K562 (cell line): Measurements from ENCODE around the gene MFSD11. TPM values are rescaled to one million over a fixed set of nuclear protein-coding genes. Genes with fewer than 3 reads are reported as not detected.

Experiments used
- CXXC5 ChIP-seq: fragments of 250-450 bp; sonication (Bioruptor Pico); IDR thresholded peaks from 2 replicates; pipeline ENCODE4 v1.8.0; 2022; ENCODE audit warnings: inconsistent platforms, mild to moderate bottlenecking, moderate library complexity
- HCFC1 ChIP-seq: IDR thresholded peaks from 2 replicates; pipeline ENCODE4 v1.6.1; 2012; ENCODE audit warnings: low read depth, low read length, improper control_type of control experiment
- HINFP ChIP-seq: fragments of 450-650 bp; conservative IDR thresholded peaks from 2 replicates; pipeline ENCODE4 v1.6.1; 2016; ENCODE audit warnings: missing genetic modification characterization, low read depth, mild to moderate bottlenecking, control low read depth, missing compliant biosample characterization
- L3MBTL2 ChIP-seq: fragments of 450-650 bp; IDR thresholded peaks from 2 replicates; pipeline ENCODE4 v1.6.1; 2016; ENCODE audit warnings: mild to moderate bottlenecking, moderate library complexity
- MEIS2 ChIP-seq: fragments of 450-650 bp; IDR thresholded peaks from 2 replicates; pipeline ENCODE4 v1.6.1; 2014; ENCODE audit warnings: mild to moderate bottlenecking; ENCODE audit not compliant: partially characterized antibody
- PTBP1 ChIP-seq: fragments of 200-400 bp; formaldehyde crosslinking; IDR thresholded peaks from 2 replicates; pipeline ENCODE4 v1.6.1; 2017; ENCODE audit warnings: low read depth, low read length
- REST ChIP-seq, 2 experiments: fragments of 450-650 bp; formaldehyde crosslinking in 1 of 2; IDR thresholded peaks; 2 replicates each; pipeline versions ENCODE4 v1.4.0 to v1.6.1; 2014 to 2020; ENCODE audit warnings: mild to moderate bottlenecking in 2 of 2, borderline replicate concordance in 1 of 2, low read depth in 1 of 2
- ZNF655 ChIP-seq: fragments of 250-450 bp; sonication (Bioruptor Pico); IDR thresholded peaks from 2 replicates; pipeline ENCODE4 v1.5.0; 2021
- polyA plus RNA-seq, 8 experiments: library from polyadenylated mRNA; depleted of rRNA in 4 of 8; stranded (reverse) in 5 of 8; unstranded in 3 of 8; fragments of >200 nt; fragmentation: Nextera tagmentation in 2 of 8; fragmentation: Illumina TruSeq in 1 of 8; extraction: Ambion mirVana in 2 of 8; extraction: Trizol in 1 of 8; gene quantifications; 2 replicates each; pipeline versions ENCODE4 v1.2.1 to v1.2.3, GENCODE V29; 2011 to 2014; ENCODE audit warnings: inconsistent platforms in 1 of 8, missing spikeins in 1 of 8
- total RNA-seq, 7 experiments: library from RNA; depleted of rRNA in 6 of 7; stranded (reverse); fragments of >200 nt in 6 of 7; fragmentation: Illumina TruSeq in 2 of 7; extraction: Trizol in 2 of 7; gene quantifications; 2 replicates each; pipeline versions ENCODE4 v1.2.1 to v1.2.3, GENCODE V29; 2011 to 2021; ENCODE audit warnings: low replicate concordance in 1 of 7

The MFSD11 gene
- total and polyA plus RNA-seq, 9 of the 15 experiments (the other 6 are each of a cell fraction or from before 2014, with no cell fraction given): 14.4 to 24.5 (median 19.9) TPM

GRCh38 chr17:76789235-76789788 is 51.4 kb downstream of the MFSD11 start (continued):
- TF ChIP-seq MEIS2 (peak; percentile 96), HINFP (peak; percentile 76), PTBP1 (no peak), CXXC5 (CRISPR knock-in tag) (no peak), REST (IDR thresholded peaks at IDR 0.05; ENCODE audit: borderline replicate concordance) (0 out of 2 replicates have a peak, but pooled peaks have one; percentile 8), REST (CRISPR knock-in tag; IDR thresholded peaks at IDR 0.05; ENCODE audit: low read depth) (no peak), L3MBTL2 (peak; percentile 79), ZNF655 (CRISPR knock-in tag) (no peak), HCFC1 (no peak)
